Measurements from ENCODE around the gene LRP2.

GRCh38 chr2:169285531-169286235 lies 76.7 kb downstream of the LRP2 start:
- TF ChIP-seq MYNN (tag by site-specific recombination; IDR thresholded peaks at IDR 0.05; ENCODE audit: borderline replicate concordance) (no peak), CTCF (tag by site-specific recombination; IDR thresholded peaks at IDR 0.05) (no peak), ZNF292 (tag by site-specific recombination; IDR thresholded peaks at IDR 0.05; ENCODE audit: borderline replicate concordance, low read depth) (no peak), ZBTB11 (tag by site-specific recombination; conservative IDR thresholded peaks at IDR 0.05; ENCODE audit: low read depth) (no peak), ZNF621 (tag by site-specific recombination; IDR thresholded peaks at IDR 0.05) (no peak), ZNF335 (tag by site-specific recombination; conservative IDR thresholded peaks at IDR 0.05) (no peak), REST (tag by site-specific recombination; IDR thresholded peaks at IDR 0.05) (no peak), ZNF274 (IDR thresholded peaks at IDR 0.05; ENCODE audit: low read length) (no peak), ZNF274 (tag by site-specific recombination; IDR thresholded peaks at IDR 0.05; ENCODE audit: borderline replicate concordance) (no peak), ZSCAN30 (tag by site-specific recombination; IDR thresholded peaks at IDR 0.05) (no peak), TCF7L2 (IDR thresholded peaks at IDR 0.05; ENCODE audit: borderline replicate concordance, low read depth, low read length) (no peak), GLIS2 (tag by site-specific recombination; IDR thresholded peaks at IDR 0.05) (no peak), ZBTB8A (tag by site-specific recombination; IDR thresholded peaks at IDR 0.05) (no peak), HOXD13 (CRISPR knock-in tag; IDR thresholded peaks at IDR 0.05; ENCODE audit: borderline replicate concordance) (no peak), ZNF10 (tag by site-specific recombination; IDR thresholded peaks at IDR 0.05) (no peak)

Measured in HEK293 (cell line).